Breast epithelium (tissue), 4 donors: ENCODE data around the gene UFSP1. TPM values are rescaled to one million over a fixed set of nuclear protein-coding genes. Genes with fewer than 3 reads are reported as not detected.
"Not testable (repeated sequence)": the region's sequence is repeated elsewhere in the genome, so short reads cannot be mapped to it uniquely, and the experiment has no call there.

ENCODE experiments used
- DNase-seq, 2 donors: peaks; one replicate each; pipeline ENCODE4 v3.0.0-alpha.2; 2019; ENCODE audit warnings: low spot score in 2 of 2
- H3K27ac ChIP-seq, 2 donors: fragments of 200-600 bp; sonication (generic) in 1 of 2; one replicate each; pipeline ENCODE4 v1.5.1; 2016 to 2019; ENCODE audit warnings: mild to moderate bottlenecking in 1 of 2
- H3K27me3 ChIP-seq, 2 donors: fragments of 200-600 bp; sonication (generic) in 1 of 2; one replicate each; pipeline versions ENCODE4 v1.5.1 to v1.6.0; 2017 to 2019; ENCODE audit warnings: control low read depth in 1 of 2, mild to moderate bottlenecking in 1 of 2
- H3K36me3 ChIP-seq: fragments of 200-600 bp; one replicate; pipeline ENCODE4 v1.5.1; 2019
- H3K4me1 ChIP-seq, 2 donors: fragments of 200-600 bp; sonication (generic); one replicate each; pipeline ENCODE4 v1.5.1; 2016 to 2019; ENCODE audit warnings: control low read depth in 1 of 2
- H3K4me3 ChIP-seq, 3 donors: fragments of 200-600 bp; sonication (generic); 1 replicate in 2 of 3; 2 replicates in 1 of 3; pipeline ENCODE4 v1.5.1; 2016 to 2019; ENCODE audit warnings: mild to moderate bottlenecking in 3 of 3, moderate library complexity in 2 of 3
- H3K9me3 ChIP-seq, 2 donors: fragments of 200-600 bp; sonication (generic) in 1 of 2; one replicate each; pipeline ENCODE4 v1.5.1; 2016 to 2019; ENCODE audit warnings: control low read depth in 1 of 2
- CTCF ChIP-seq, 3 donors: fragments of 450-650 bp; IDR thresholded peaks; one replicate each; pipeline ENCODE4 v1.5.1; 2016 to 2017; ENCODE audit warnings: antibody characterized with exemption in 3 of 3, mild to moderate bottlenecking in 3 of 3, moderate library complexity in 3 of 3
- POLR2A ChIP-seq: fragments of 450-650 bp; IDR thresholded peaks from one replicate; pipeline ENCODE4 v1.6.1; 2016; ENCODE audit warnings: antibody characterized with exemption, mild to moderate bottlenecking, moderate library complexity
- POLR2AphosphoS5 ChIP-seq, 3 donors: sonication (generic); formaldehyde crosslinking; IDR thresholded peaks; one replicate each; pipeline ENCODE4 v1.6.1; 2017; ENCODE audit warnings: antibody characterized with exemption in 3 of 3
- intact Hi-C: fragments of 100-400 bp; cut with DNase I; formaldehyde crosslinking; loops from one replicate; pipeline ENCODE4 v1.15.1; 2023; ENCODE audit warnings: low total_unique reads
- total RNA-seq, 3 donors: library from RNA; depleted of rRNA; stranded (reverse); fragments of >200 nt; gene quantifications; one replicate each; pipeline ENCODE4 v1.1.0, GENCODE V29; 2016

Gene UFSP1
- total RNA-seq, 3 donors from 2014 or later: 2.9 to 4.2 (median 3.7) TPM

GRCh38 chr7:100861616-100861985 is 27.9 kb downstream of the UFSP1 start:
- TF ChIP-seq POLR2AphosphoS5 (IDR thresholded peaks at IDR 0.05): no peak
- no peak for TF ChIP-seq CTCF (IDR thresholded peaks at IDR 0.05)
- TF ChIP-seq POLR2A: no peak
- H3K9me3 ChIP-seq: no peaks in the 10 kb centered on the region
- H3K27me3 ChIP-seq: no peaks in the 10 kb centered on the region
- no peak for DNase-seq
- peaks cover 4% of the 10 kb centered on the region in 2 donors for H3K4me1 ChIP-seq
- intact Hi-C loops: loop anchor here (10.0 kb wide), 1 partner anchor 157 kb away; the partner anchor contains the start of gene POP7
- peaks cover 3% of the 10 kb centered on the region for H3K36me3 ChIP-seq
- H3K4me3 ChIP-seq: no peak overlapping the region
- H3K27ac ChIP-seq: no peak overlapping the region

- no peak for DNase-seq
- no peaks in the 10 kb centered on the region for H3K9me3 ChIP-seq
- TF ChIP-seq POLR2A: no peak
- no peak for TF ChIP-seq POLR2AphosphoS5 (IDR thresholded peaks at IDR 0.05)
- TF ChIP-seq CTCF (IDR thresholded peaks at IDR 0.05): no peak
- no peaks in the 10 kb centered on the region for H3K27me3 ChIP-seq
- no peak overlapping the region for H3K27ac ChIP-seq
- no peak overlapping the region for H3K4me3 ChIP-seq
- intact Hi-C loops: loop anchor here (1.0 to 10.0 kb wide), 2 partner anchors 42 to 156 kb away; partner anchors contain the start of gene POP7
- peaks cover 3% of the 10 kb centered on the region for H3K36me3 ChIP-seq
- peaks cover 0 to 2% of the 10 kb centered on the region in 2 donors for H3K4me1 ChIP-seq
Observed at GRCh38 chr7:100860702-100861615, 28.6 kb downstream of the UFSP1 start.

GRCh38 chr7:100859856-100860255 is 29.7 kb downstream of the UFSP1 start:
- intact Hi-C loops: loop anchor here (1.0 to 10.0 kb wide), 2 partner anchors 41 to 155 kb away; partner anchors contain the start of gene POP7
- TF ChIP-seq POLR2AphosphoS5 (IDR thresholded peaks at IDR 0.05) (no peak), POLR2A (no peak), CTCF (IDR thresholded peaks at IDR 0.05) (no peak)

GRCh38 chr7:100856871-100857282 is 32.6 kb downstream of the UFSP1 start:
- intact Hi-C loops: no loop called here
- Histone ChIP-seq H3K9me3 (no peaks in the 10 kb centered on the region), H3K36me3 (peaks cover 3% of the 10 kb centered on the region), H3K27ac (no peak overlapping the region), H3K4me1 (no peaks in the 10 kb centered on the region), H3K4me3 (no peak overlapping the region), H3K27me3 (no peaks in the 10 kb centered on the region)
- DNase-seq: no peak
- no peak for TF ChIP-seq CTCF (IDR thresholded peaks at IDR 0.05)
- no peak for TF ChIP-seq POLR2AphosphoS5 (IDR thresholded peaks at IDR 0.05)
- TF ChIP-seq POLR2A: no peak

More at GRCh38 chr7:100859856-100860255, 29.7 kb downstream of the UFSP1 start:
- Histone ChIP-seq H3K9me3 (no peaks in the 10 kb centered on the region), H3K27me3 (no peaks in the 10 kb centered on the region), H3K4me1 (no peaks in the 10 kb centered on the region), H3K4me3 (no peak overlapping the region), H3K27ac (no peak overlapping the region), H3K36me3 (peaks cover 3% of the 10 kb centered on the region)
- DNase-seq: no peak

GRCh38 chr7:100855515-100855914 is 34.0 kb downstream of the UFSP1 start:
- no peaks in the 10 kb centered on the region for H3K27me3 ChIP-seq
- no peak overlapping the region for H3K4me3 ChIP-seq
- no peak for DNase-seq
- H3K36me3 ChIP-seq: no peaks in the 10 kb centered on the region
- H3K27ac ChIP-seq: no peak overlapping the region
- TF ChIP-seq POLR2A (no peak), POLR2AphosphoS5 (IDR thresholded peaks at IDR 0.05) (no peak), CTCF (IDR thresholded peaks at IDR 0.05) (no peak)
- intact Hi-C loops: no loop called here
- no peaks in the 10 kb centered on the region for H3K9me3 ChIP-seq
- no peaks in the 10 kb centered on the region for H3K4me1 ChIP-seq

- H3K9me3 ChIP-seq, H3K27me3 ChIP-seq, intact Hi-C loops, H3K36me3 ChIP-seq, DNase-seq, H3K4me1 ChIP-seq, H3K27ac ChIP-seq, H3K4me3 ChIP-seq: not testable (repeated sequence)
Observed at GRCh38 chr7:100854899-100855298, 34.6 kb downstream of the UFSP1 start.
